SKM-1 treated with dmso at 0.1 percent for 144 hours (cell line): Measurements from ENCODE around the gene EYA4.

Source experiments
- DNase-seq: peaks from one replicate; lab custom pipeline; 2025; ENCODE audit not compliant: unreplicated experiment; lab: John Stamatoyannopoulos, UW

Gene EYA4

GRCh38 chr6:133441491-133441890, 200.3 kb downstream of the EYA4 start:
- no peak for DNase-seq

- no peak for DNase-seq
Measured at GRCh38 chr6:133446789-133447188, 205.6 kb downstream of the EYA4 start.

GRCh38 chr6:133447924-133448323, 206.8 kb downstream of the EYA4 start:
- peak; percentile 13 for DNase-seq

GRCh38 chr6:133456439-133456838, 215.3 kb downstream of the EYA4 start:
- DNase-seq, result no peak

GRCh38 chr6:133456944-133457343, 215.8 kb downstream of the EYA4 start:
- DNase-seq, result no peak

DNA sequence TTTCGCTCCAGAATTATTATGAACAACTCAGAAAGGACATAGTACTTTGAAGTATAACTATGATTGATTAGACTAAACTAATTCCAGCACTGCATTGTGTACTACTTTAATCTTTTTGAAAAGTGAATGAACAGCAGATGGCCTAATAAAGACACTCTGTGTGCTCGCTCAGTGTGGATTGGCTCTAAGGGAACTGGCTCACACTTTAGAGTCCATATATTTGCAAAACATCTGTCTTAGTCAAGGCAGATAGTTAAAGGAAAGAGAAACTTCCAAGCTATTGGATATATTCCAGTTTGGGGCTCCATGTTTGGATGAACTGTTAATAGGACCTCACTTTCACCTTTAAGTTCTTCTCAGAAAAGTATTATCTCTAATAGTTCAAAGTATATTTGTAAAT, 218.9 kb downstream of the EYA4 start:
- DNase-seq, result no peak

DNA sequence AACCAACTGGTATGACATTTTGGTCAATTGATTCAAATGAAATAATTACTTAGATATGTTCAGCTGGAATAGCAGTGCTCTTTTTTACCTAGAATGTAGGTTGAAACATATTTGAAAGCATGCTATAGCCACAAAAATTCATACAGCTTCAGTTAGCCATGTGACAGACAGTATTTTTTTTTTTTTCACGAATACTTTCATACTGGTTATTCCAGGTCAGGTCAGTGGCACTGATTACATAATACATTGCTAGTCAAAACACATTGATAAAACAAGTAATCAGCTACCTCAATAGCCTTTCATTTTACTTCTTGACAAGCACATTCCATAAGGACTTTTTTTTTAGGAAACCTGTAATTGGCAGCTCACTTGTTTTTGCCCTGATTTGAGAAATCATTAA, 222.6 kb downstream of the EYA4 start:
- DNase-seq, result no peak

GRCh38 chr6:133466680-133467079, 225.5 kb downstream of the EYA4 start:
- DNase-seq, result no peak

DNA sequence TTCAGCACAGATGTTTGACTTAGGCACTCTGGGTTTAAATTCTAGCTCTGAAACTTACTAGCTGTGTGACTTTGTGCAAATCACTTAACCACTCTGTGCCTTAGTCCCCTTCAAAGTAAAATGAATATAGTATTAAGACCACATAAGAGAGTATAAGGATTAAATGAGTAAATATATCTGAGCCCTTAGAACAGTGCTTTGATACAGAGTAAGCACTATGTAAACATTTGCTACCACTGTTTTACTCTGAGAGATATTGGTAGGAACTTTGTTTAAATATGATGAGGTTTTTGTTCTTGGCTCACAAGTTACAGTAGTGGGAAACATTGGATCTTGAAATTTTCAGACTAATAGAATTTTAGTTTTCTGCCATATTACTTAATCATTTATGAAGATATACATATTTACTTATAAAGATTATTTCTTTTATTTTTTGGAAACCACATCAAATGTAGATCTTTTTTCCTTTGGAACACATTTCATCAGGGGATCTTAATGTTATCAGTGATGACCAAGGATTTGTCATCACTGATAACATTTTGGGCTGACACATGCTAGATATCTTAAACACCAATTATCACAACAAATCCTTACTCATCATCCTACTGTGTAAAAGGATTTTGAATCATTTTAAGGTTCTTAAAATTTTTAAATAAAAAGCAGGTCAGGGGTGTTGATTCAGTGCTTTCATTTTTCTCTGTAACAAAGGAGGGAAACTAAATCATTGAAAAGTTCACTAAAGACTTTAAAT, 226.2 kb downstream of the EYA4 start:
- no peak for DNase-seq

DNA sequence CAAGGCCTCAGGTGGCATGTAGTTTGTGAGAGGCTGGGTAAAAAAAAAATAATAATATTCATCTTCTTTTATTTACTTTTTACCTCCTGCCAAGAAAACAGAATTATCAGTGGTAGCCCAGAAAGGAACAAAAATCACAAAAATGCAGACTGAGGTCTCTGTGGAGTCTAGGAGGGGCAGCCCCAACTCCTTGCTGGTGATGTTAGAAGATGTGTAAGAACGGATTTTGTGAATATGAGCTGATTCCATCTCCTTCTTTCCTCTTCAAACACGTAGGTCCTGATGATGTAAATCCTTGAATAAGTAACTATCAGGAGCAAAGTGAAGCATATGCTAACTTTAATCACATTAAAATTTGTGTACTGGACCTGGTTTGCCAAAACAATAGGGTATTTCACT, 226.8 kb downstream of the EYA4 start:
- DNase-seq, result no peak

- no peak for DNase-seq
Measured at GRCh38 chr6:133468591-133468990, 227.4 kb downstream of the EYA4 start.

- no peak for DNase-seq
Measured at GRCh38 chr6:133474516-133474915, 233.4 kb downstream of the EYA4 start.

- no peak for DNase-seq
Measured at GRCh38 chr6:133478673-133479072, 237.5 kb downstream of the EYA4 start.

- no peak for DNase-seq
Measured at GRCh38 chr6:133487174-133487573, 246.0 kb downstream of the EYA4 start.

- DNase-seq, result no peak
Measured at GRCh38 chr6:133495205-133495903, 254.2 kb downstream of the EYA4 start.

DNA sequence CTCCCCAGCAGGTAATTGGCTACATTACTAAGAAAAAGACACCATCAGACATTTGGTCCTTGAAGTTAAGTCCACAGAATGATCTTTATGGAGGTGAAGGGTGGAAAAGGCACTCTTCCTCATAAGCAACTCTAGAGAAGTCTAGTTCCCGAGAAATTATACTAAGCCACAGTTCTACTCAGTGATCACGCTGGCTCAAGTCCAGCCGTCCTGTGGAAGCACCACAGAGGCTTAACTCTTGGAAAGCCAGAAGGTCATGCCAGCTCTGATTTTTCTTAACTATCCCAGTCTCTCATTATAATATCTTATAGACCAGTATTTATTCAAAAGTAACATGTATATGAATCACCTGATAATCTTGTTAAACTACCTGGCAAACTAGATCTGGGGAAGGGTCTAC, 258.5 kb downstream of the EYA4 start:
- DNase-seq, result no peak

- no peak for DNase-seq
Measured at GRCh38 chr6:133501675-133502270, 260.6 kb downstream of the EYA4 start.

DNA sequence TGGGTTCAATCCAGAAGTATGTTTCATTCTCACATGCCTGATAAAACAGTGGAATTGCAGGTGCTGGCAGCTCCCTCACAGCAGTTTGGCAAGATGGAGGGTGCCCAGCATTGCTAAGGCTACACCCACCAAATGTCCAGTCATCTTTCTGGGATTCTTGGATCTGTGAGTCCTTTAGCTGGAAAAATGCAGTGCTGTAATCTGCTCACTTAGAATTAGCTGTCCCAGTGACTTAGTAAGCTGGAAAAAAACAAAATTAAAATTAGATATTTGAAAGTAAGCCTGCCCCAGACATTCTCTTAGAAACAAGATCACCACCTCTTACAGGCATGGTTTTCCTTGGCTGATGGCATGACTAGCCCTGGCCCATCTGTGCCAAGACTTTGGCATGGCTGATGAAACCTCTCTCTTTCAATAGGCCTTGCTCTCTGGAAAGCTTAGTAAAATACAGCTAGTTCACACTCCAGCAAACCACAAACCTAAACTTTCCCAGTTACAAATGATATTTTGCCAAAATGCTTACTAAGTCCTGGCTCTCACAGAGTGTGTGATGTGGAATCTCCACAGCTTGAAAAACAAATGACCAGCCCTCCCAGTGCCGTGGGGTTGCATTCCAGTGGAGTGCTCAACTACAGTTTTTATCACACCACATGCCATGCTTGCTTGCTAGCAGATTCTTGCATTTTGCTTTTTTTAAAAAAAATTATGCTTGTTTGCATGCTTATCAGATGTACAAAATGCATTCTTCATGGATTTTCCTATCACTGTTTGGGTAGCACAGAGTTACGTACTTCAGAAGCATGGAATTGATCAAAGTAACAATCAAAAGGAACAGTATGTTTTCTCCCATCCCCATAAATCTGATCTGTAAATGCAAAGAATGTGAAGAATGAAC, 261.5 kb downstream of the EYA4 start:
- DNase-seq, result no peak

- no peak for DNase-seq
Measured at GRCh38 chr6:133503336-133503729, 262.2 kb downstream of the EYA4 start.

DNA sequence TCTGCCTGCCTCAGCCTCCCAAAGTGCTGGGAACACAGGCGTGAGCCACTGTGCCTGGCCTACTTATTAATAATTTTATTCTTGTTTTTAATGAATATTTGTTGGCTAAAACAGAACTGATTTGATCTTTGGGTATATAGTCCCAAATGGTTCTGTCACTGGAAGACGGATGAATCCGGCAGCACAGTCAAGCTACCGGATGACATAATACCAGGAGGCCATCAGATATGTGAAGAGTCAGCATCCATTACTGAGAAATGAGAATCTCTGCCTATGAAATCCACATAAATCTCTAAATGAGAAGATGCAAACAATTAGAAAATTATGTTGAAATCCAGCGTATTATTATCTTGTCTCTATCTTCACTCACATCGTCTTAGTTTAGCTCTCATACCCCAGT, 263.0 kb downstream of the EYA4 start:
- no peak for DNase-seq

DNA sequence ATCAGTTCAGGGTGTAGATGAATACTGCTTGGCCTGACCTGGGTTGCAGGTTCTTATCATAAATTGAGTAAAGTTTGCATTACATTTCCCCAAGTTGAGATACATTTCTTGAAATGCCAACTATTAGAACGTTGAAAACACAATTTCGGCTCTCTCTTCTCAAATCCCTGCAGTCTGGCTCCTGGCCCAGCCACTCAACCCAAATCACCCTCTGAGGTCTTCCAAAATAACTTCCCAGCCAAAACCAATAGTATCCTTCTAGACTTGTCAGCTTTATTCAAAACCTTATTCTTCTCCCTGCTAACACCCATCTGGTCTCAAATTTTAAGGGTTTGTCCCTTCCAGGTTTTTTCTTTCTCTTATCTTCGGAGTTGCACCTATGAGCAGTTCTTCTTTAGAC, 263.6 kb downstream of the EYA4 start:
- no peak for DNase-seq
